ENCODE results near the gene GRPEL1. TPM values are rescaled to one million over a fixed set of nuclear protein-coding genes. Genes with fewer than 3 reads are reported as not detected.

GRPEL1 gene
- total and polyA plus RNA-seq, 2 of the 13 experiments (the other 11 are each of a cell fraction or from before 2014, with no cell fraction given) = 32.3 to 141 TPM

DNA sequence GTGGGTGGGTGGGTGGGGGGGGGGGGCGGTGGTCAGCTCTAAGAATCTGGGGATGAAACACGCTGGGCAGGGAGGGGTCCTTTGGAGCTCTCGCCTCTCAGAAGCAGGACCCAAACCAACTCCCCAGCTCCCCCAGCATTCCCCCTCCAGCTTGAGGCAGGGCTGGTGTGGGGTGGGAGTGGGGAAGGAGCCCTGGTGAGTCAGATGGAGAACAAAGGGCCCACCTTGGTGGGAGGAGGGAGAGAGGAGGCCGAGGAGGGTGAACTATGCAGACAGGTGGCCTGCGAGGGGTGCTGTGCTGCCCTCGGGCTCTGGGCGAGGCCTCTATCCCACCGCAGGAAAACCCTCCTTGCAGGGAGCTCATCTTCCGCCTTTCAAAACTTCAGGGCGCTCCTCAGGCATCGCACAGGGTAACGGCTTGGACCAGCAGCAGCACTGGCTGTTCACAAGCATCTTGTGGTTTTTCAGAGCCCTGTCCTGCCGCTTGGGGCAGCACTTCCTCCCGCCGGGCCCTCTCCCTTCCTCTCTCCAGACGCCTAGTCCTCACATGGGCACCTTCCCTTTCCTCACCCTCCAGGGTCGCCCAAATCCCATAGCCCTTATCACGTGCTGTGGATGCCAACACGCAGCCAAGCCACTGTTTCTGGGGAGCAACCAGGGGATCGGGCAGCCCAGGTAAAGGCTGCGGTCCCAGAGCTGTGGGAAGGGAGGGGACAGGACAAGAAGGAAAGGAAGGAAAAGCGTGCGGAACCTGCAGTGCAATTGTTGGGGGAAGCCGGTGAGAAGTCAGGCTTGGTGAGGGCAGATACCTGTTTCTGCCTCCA lies 34.0 kb upstream of the GRPEL1 start (continued):
- TF ChIP-seq ZNF142 (CRISPR knock-in tag; IDR thresholded peaks at IDR 0.05) (0 out of 2 replicates have a peak, but pooled peaks have one; percentile 28), TARDBP (CRISPR knock-in tag; IDR thresholded peaks at IDR 0.05) (peak; percentile 39; the same call in 1 of the 2 replicates), SP4 (CRISPR knock-in tag; IDR thresholded peaks at IDR 0.05) (peak; percentile 32; the same call in 1 of the 2 replicates), AFF4 (CRISPR knock-in tag; IDR thresholded peaks at IDR 0.05) (no peak), ZNF484 (CRISPR knock-in tag; IDR thresholded peaks at IDR 0.05; ENCODE audit: borderline replicate concordance, low read depth) (no peak), ZNF574 (CRISPR knock-in tag; IDR thresholded peaks at IDR 0.05) (peak; percentile 52), ZNF280B (CRISPR knock-in tag; IDR thresholded peaks at IDR 0.05; ENCODE audit: borderline replicate concordance) (0 out of 2 replicates have a peak, but pooled peaks have one; percentile 43), ZNF598 (CRISPR knock-in tag; IDR thresholded peaks at IDR 0.05; ENCODE audit: borderline replicate concordance) (peak; percentile 74; the same call in 1 of the 2 replicates), MYC (CRISPR knock-in tag; IDR thresholded peaks at IDR 0.05; ENCODE audit: borderline replicate concordance) (peak; percentile 66)
- TF ChIP-seq, protein P1, sequence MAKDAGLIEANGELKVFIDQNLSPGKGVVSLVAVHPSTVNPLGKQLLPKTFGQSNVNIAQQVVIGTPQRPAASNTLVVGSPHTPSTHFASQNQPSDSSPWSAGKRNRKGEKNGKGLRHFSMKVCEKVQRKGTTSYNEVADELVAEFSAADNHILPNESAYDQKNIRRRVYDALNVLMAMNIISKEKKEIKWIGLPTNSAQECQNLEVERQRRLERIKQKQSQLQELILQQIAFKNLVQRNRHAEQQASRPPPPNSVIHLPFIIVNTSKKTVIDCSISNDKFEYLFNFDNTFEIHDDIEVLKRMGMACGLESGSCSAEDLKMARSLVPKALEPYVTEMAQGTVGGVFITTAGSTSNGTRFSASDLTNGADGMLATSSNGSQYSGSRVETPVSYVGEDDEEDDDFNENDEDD (CRISPR knock-in tag; IDR thresholded peaks at IDR 0.05; ENCODE audit: borderline replicate concordance) = peak; percentile 21; the same call in 1 of the 2 replicates

Measured in HepG2 (cell line).